Measurements from ENCODE around the gene NRXN3. TPM values are rescaled to one million over a fixed set of nuclear protein-coding genes. Genes with fewer than 3 reads are reported as not detected.

NRXN3 gene
- total and polyA plus RNA-seq, 2 of the 4 experiments (the other 2 are of a cell fraction): 4.8 to 25.1 TPM

- no peak overlapping the region for H4K91ac ChIP-seq (ENCODE audit: insufficient read depth, low read depth, low read length)
- DNase-seq (no peak), ATAC-seq (ENCODE audit: low read depth) (no peak)
- H3K23ac ChIP-seq (ENCODE audit: low read depth, low read length): no peak overlapping the region
- no peak overlapping the region for H3K4me2 ChIP-seq (ENCODE audit: low read depth, low read length)
- no peak overlapping the region for H3K9ac ChIP-seq (ENCODE audit: low read depth, low read length)
- no peak overlapping the region for H3K18ac ChIP-seq (ENCODE audit: low read depth, low read length)
- H3K9me3 ChIP-seq (ENCODE audit: control insufficient read depth, insufficient read depth, low read length): peaks cover 25% of the 10 kb centered on the region
- no peaks in the 10 kb centered on the region for H3K36me3 ChIP-seq (ENCODE audit: control insufficient read depth, insufficient read depth, low read length)
- H4K5ac ChIP-seq (ENCODE audit: low read depth, low read length): no peak overlapping the region
- H2BK5ac ChIP-seq (ENCODE audit: low read depth, low read length, poor library complexity, severe bottlenecking): no peak overlapping the region
- no peaks in the 10 kb centered on the region for H3K9me1 ChIP-seq (ENCODE audit: insufficient read depth, low read length)
- H3K4me3 ChIP-seq (ENCODE audit: insufficient read depth, low read depth, low read length): no peak overlapping the region
- CTCF ChIA-PET: no interaction called here
- no peaks in the 10 kb centered on the region for H4K20me1 ChIP-seq (ENCODE audit: insufficient read depth, low read length)
- no peak overlapping the region for H2BK120ac ChIP-seq (ENCODE audit: low read depth, low read length)
- 46% methylated on average over 4 of the region's 6 CpGs; no CpG with 5 or more reads in 1 of the 2 experiments for WGBS, 2 experiments (ENCODE audit: extremely low coverage in 2 of 2, insufficient read length in 1 of 2)
- no peak overlapping the region for H2BK15ac ChIP-seq (ENCODE audit: low read depth, low read length)
- no peaks in the 10 kb centered on the region for H3K27me3 ChIP-seq (ENCODE audit: control insufficient read depth, insufficient read depth, low read length)
- no peak overlapping the region for H2BK20ac ChIP-seq (ENCODE audit: low read depth, low read length)
- in situ Hi-C loops (cut with MboI; ENCODE audit: low sequenced_read_pairs): no loop called here
- POLR2A ChIA-PET (ENCODE audit: unreplicated experiment): no interaction called here
- no peak for TF ChIP-seq RAD21 (IDR thresholded peaks at IDR 0.05; ENCODE audit: low read length)
- TF ChIP-seq, protein P1, sequence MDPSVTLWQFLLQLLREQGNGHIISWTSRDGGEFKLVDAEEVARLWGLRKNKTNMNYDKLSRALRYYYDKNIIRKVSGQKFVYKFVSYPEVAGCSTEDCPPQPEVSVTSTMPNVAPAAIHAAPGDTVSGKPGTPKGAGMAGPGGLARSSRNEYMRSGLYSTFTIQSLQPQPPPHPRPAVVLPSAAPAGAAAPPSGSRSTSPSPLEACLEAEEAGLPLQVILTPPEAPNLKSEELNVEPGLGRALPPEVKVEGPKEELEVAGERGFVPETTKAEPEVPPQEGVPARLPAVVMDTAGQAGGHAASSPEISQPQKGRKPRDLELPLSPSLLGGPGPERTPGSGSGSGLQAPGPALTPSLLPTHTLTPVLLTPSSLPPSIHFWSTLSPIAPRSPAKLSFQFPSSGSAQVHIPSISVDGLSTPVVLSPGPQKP (IDR thresholded peaks at IDR 0.05; ENCODE audit: borderline replicate concordance, low read depth, low read length): no peak
- no peak overlapping the region for H2AK5ac ChIP-seq (ENCODE audit: low read depth, low read length)
- BruUV-seq (replicated peaks): no TSS peak
- H3K4me1 ChIP-seq (ENCODE audit: control insufficient read depth, insufficient read depth, low read length): no peaks in the 10 kb centered on the region
- H3K79me1 ChIP-seq (ENCODE audit: low read depth in 1 of 2, low read length in 2 of 2): no peaks in the 10 kb centered on the region
- H2AK9ac ChIP-seq (replicated peaks; ENCODE audit: low read depth, low read length, poor library complexity): no peak overlapping the region
- H3K4ac ChIP-seq (ENCODE audit: low read depth, low read length): no peak overlapping the region
- H3K14ac ChIP-seq (replicated peaks; ENCODE audit: low read depth, low read length): no peak overlapping the region
- H3K27ac ChIP-seq (ENCODE audit: insufficient read depth, low read length): no peak overlapping the region
- dilution Hi-C loops (cut with HindIII; ENCODE audit: low sequenced_read_pairs, unreplicated experiment): no loop called here
- no peak overlapping the region for H2AFZ ChIP-seq (replicated peaks; ENCODE audit: low read length, poor library complexity)
- no peak overlapping the region for H3K56ac ChIP-seq (ENCODE audit: extremely low read depth, insufficient read depth, low read length)
- no peak overlapping the region for H4K8ac ChIP-seq (ENCODE audit: low read depth in 2 of 2, low read length in 2 of 2)
- intact Hi-C loops (cut with micrococcal nuclease): no loop called here
Measured at GRCh38 chr14:78282437-78282836, 112.3 kb downstream of the NRXN3 start.

Data from IMR-90 (cell line).